GM12865 (cell line): ENCODE measurements around the gene CHST15.

ENCODE experiments used
- DNase-seq: peaks from one replicate; pipeline ENCODE4 v3.0.0; 2010; ENCODE audit warnings: low read depth
- H3K4me3 ChIP-seq: 2 replicates; pipeline ENCODE4 v1.5.1; 2011; ENCODE audit warnings: mild to moderate bottlenecking, low read depth, low read length, control low read depth
- TF ChIP-seq, protein P1 (sequence below): IDR thresholded peaks from 2 replicates; pipeline ENCODE4 v1.5.1; 2011; ENCODE audit warnings: low read length, control low read depth, low read depth, inconsistent platforms; ENCODE audit not compliant: insufficient read depth; ENCODE audit errors: missing control alignments

Gene CHST15

DNA sequence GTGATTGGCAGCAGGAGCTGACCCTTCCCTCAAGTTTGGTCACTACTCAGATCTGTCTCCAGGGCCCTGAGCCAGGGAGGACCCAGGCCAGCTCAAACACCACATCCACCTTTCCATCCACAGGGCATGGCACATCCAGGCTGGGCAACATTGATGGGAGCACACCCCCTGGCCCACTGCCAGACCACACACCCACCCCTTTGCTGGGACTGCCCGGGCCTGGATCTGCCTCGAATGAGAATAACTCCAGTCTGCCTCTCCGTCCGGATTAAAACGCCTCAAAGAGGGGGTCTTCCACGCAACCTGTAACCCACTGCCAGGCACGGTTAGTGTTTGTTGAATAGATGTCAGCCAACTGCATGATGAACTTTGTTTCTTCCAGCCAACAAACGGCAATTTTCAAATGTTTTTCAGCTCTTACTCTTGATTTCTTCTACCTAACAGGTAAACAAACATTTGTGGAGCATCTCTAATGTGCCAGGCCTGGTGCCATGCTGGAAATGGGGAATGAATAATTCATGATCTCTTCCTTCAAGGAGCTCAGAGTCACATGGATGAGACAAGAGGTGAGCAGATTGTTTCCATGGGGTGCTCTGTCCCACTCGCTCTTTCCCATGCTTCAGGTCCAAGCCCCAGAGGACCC is 41.0 kb upstream of the CHST15 start:
- DNase-seq: no peak
- TF ChIP-seq, protein P1, sequence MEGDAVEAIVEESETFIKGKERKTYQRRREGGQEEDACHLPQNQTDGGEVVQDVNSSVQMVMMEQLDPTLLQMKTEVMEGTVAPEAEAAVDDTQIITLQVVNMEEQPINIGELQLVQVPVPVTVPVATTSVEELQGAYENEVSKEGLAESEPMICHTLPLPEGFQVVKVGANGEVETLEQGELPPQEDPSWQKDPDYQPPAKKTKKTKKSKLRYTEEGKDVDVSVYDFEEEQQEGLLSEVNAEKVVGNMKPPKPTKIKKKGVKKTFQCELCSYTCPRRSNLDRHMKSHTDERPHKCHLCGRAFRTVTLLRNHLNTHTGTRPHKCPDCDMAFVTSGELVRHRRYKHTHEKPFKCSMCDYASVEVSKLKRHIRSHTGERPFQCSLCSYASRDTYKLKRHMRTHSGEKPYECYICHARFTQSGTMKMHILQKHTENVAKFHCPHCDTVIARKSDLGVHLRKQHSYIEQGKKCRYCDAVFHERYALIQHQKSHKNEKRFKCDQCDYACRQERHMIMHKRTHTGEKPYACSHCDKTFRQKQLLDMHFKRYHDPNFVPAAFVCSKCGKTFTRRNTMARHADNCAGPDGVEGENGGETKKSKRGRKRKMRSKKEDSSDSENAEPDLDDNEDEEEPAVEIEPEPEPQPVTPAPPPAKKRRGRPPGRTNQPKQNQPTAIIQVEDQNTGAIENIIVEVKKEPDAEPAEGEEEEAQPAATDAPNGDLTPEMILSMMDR: no peak
- H3K4me3 ChIP-seq: no peak overlapping the region

DNA sequence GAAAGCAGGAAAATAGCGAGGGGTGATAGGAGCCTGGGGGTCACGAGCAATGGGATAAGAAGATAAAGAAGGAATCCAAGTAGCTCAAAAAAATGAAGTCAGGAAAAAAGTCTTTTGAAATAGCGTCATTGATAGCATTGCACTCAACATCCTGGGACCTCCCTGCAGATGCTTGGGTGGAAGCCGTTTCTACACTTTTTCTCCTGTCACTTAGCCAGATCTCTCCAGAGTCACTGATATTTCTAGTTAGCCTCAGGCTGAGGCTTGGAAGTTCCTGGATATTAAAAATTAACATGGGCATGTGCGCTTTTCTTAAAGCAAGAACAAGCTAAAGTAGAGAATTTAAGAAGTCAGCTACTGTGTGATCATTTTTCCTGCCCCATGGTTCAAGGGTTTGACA is 39.5 kb upstream of the CHST15 start:
- no peak for DNase-seq
- TF ChIP-seq, protein P1: no peak
- H3K4me3 ChIP-seq: no peak overlapping the region

DNA sequence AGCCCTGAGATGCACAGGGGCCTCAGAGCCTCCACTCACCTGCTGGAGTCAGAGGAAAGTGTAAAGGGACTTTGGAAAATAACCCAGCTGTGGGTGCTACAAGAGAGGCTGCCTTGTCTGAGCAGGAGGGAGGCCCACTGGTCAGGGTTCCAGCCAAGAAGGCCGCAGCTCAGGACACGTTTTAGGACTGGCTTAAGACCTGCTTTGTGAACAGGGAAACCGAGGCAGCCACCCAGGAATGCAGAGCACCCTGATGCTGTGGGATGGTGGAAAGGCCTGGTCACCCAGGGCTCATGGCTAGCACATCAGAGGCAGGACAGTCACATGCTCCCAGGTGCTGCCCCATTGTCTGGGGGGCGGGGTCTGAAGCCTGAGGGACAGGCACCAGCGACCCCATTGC is 38.9 kb upstream of the CHST15 start:
- H3K4me3 ChIP-seq: no peak overlapping the region
- DNase-seq: no peak
- TF ChIP-seq, protein P1: no peak

DNA sequence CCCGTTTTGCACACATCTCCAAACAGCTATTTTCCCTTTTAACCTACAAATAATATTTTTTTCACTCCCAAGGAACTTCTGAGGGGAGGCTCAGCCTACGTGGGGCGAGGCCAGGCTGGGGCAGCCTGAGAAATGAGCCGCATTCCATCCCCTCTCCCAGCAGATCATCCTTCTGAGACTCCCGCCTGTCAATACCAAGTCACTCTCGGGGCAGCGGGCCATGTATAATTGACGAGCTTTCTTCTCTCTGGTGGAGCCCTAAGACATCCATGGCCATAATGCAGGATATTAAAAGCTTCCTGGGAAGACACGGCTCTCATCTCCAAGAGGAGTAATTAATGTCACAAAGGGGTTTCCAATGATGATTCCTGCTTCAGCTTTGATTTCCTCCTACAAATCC is 37.8 kb upstream of the CHST15 start:
- TF ChIP-seq, protein P1: no peak
- no peak overlapping the region for H3K4me3 ChIP-seq
- no peak for DNase-seq

DNA sequence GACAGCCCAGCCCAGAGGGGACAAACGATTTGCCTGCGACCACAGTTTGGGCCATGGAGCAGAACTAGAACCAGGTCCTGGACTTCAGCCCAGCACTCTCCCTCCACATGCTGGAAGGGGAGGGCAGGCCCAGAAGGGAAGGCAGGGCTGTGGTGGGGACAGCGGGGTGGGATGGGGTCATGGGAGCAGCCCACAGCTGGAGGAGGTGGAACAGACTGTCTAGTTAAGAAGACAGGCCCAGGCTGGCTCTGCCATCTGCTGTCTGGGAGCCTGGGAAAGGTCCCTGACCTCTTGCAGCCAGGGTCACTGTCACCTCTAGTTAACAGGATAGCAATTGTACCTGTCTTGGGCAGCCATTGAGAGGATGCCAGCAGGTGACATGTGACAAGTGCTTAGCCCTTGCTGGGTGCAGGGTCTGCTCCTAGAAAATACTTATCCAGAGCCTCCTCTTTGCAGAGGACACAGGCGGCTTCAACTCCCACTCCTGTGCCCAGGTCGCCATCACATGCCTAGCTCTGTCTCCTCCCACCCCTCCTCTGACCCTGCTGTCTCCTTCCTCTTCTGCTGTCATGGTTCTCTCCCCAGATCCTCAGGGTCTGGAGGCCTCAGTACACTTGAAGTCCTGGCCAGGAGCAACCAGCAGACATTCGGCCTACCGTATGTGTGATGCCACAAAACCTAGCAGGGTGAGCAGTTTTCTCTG is 37.0 kb upstream of the CHST15 start:
- TF ChIP-seq, protein P1: no peak
- no peak overlapping the region for H3K4me3 ChIP-seq
- no peak for DNase-seq

DNA sequence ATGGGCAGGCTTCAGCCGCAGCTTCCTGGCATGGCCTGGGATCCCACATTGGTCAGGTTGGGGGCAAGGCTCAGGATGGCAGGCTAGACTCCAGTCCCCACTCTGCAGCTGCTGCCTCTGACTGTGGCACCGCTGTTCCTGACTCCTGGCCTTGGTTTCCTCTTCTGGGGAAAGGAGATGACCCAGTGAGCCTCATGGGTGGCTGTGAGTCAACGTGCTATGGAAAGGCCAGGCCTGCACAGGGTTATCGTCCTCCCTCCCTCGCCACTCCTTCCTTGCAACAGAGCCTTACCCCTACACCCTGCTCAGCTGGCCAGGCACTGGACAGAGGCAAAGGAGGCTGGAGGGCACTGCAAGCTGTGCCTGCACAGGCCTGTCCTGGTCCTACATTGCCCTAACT is 36.1 kb upstream of the CHST15 start:
- DNase-seq: no peak
- TF ChIP-seq, protein P1: no peak
- H3K4me3 ChIP-seq: no peak overlapping the region

DNA sequence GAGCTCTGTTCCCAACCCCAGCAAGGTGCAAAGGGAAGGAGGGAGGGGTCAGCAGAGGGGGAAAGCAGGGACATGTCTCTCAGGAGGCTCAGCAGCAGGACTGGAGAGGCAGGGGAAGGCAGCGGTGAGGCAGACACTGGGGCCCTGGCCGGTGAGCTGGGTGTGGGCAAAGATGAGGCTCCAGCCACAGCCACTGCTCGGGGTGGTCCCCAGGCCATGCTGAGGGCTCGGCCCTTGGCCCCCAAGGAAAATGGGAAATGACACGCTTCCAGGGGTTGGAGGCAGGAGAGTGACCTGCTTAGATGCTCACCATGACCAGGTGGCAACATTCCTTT is 35.4 kb upstream of the CHST15 start:
- no peak overlapping the region for H3K4me3 ChIP-seq
- TF ChIP-seq, protein P1: no peak
- no peak for DNase-seq
